HG03354 (cell line): ENCODE data around the gene BCLAF3.

Source experiments
- ATAC-seq: cut with Tn5 transposase; IDR thresholded peaks from one replicate; pipeline ENCODE4 v1.9.1; 2021; ENCODE audit warnings: mild to moderate bottlenecking; ENCODE audit not compliant: unreplicated experiment, poor library complexity, severe bottlenecking

Gene BCLAF3

GRCh38 chrX:19990556-19991349 lies at the start of gene BCLAF3:
Gene BCLAF3, minus strand, starts transcription at chrX:19991061. Its CDS starts 20,797 bp downstream, at chrX:19970264.
- ATAC-seq = peak; percentile 94

DNA sequence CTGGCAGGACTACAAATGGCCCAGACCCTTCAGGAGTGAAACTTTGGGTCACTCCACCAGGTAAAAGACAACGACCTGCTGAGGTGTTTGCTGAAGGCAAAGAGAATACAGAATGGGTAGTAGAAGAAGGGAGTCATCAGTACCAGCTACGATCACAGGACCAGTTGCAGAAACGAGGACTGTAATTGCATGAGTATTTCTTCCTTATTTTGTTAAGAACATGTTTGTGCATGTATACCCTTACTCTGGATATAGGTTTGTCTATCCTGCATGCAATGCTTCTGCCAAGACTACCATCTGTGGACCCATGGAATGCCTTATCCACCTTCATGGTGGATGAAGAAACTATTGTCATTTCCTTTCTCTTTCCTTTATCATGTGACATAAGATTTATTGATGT lies 48.1 kb upstream of the BCLAF3 start:
- ATAC-seq = no peak

GRCh38 chrX:20037186-20037585 lies 46.3 kb upstream of the BCLAF3 start:
- no peak for ATAC-seq

DNA sequence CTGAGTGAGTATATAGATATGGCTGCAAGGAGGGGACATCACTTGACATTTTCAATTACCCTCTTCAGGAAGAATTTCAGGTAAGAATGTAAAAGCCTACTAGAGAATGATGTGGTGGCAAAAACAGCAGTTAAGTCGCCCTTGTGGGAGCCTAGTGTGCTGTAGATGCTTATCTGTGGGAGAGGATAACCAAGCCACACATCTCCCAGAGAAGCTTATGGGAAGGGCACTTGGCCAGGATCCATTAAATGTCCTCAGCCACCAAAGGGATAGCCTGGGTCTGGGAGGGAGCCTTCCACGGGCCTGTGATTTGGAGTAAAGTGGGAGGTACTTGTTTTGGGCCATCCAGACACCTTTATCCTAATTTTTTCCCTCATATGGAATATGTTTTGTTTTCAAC lies 41.3 kb upstream of the BCLAF3 start:
- no peak for ATAC-seq

DNA sequence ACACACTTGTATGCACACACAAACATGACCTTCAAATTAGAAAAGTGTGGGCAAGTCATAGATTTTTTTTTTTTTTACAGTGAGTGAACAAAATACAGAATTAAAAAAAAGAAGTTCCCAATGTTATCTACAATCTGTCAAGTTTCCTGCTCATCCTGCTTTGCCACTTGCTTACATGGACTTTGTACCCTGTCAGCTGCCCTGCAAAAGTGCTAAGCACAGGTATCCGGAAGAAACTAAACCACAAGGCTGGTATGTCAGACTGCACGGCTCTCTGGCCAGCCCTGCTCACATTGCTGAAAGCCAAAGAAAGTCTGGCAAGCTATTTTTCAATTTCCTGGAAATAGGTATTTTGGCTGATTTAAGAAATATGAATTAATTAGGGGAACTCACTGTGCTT lies 38.9 kb upstream of the BCLAF3 start:
- ATAC-seq = no peak

DNA sequence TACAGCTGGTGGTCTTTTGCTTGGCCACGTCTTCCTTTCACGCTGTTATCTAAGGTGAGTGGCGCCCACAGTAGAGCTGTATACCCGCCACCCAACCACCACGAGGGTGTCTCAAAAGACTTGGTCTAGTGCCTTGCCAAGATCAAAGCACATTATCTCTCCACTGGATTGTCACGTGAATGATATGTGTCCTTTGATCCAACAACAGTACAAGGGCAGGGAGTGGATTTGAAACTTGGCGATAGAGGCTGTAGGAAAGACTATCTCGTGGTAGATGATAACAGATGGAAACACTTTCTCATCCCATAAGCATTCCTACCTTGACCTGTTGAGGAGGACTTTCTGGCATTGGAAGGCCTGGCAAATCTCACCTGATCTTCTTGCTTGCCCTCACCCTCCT lies 37.7 kb upstream of the BCLAF3 start:
- ATAC-seq = no peak

DNA sequence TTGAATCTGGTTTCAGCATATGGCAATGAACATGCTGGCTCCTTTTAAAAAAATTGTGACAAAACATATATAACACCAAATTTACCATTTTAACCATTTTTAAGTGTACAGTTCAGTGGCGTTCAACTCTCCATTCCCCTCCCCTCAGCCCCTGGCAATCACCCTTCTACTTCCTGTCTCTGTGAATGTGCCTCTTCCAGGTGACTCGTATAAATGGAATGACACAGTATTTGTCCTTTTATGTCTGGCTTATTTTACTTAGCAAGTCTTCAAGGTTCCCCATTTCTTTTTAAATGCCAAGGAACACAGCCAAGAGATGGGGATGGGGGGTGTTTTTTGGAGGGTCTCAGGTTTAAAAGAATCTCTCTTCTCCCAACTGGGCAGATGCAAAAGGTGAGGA lies 35.4 kb upstream of the BCLAF3 start:
- ATAC-seq = no peak

GRCh38 chrX:20019672-20020365 lies 29.0 kb upstream of the BCLAF3 start:
- ATAC-seq = no peak

DNA sequence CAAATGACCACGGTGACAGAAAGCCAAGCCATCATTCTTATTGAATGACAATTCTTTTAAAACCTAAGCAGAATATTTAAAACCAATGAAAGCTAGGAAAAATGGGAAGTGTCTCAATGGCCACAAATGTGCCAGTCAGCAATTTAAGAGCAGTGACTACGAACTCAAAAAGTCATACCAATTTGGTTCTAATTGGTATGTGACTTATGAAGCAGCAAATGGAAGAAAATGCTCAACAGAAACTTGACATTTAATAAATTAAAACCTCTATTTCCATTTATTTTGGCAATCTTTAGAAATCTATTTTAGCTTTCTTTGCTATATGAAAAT lies 25.7 kb upstream of the BCLAF3 start:
- ATAC-seq = no peak

- no peak for ATAC-seq
Measured at GRCh38 chrX:20015945-20016615, 25.2 kb upstream of the BCLAF3 start.

GRCh38 chrX:20015422-20015821 lies 24.6 kb upstream of the BCLAF3 start:
- peak; percentile 73 for ATAC-seq

DNA sequence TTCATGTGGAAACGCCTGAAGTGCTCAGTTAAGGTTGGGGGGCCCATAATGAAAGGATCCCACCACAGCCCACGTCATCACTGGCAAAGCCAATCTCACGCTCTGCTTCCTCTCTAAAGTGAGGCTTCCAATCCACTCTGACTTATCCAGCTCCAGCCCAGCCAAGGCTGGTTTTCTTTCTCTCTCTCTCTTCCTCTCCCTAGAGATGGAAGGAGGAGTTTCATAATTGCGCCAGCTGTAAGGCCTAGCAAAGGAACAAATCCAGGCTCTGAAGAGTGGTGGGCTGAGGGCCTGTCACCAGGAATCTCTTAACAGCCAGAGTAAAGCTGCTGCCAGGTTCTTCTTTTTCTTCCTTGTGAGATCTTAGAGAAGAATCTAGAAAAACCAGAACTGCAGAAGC lies 20.7 kb upstream of the BCLAF3 start:
- no peak for ATAC-seq

DNA sequence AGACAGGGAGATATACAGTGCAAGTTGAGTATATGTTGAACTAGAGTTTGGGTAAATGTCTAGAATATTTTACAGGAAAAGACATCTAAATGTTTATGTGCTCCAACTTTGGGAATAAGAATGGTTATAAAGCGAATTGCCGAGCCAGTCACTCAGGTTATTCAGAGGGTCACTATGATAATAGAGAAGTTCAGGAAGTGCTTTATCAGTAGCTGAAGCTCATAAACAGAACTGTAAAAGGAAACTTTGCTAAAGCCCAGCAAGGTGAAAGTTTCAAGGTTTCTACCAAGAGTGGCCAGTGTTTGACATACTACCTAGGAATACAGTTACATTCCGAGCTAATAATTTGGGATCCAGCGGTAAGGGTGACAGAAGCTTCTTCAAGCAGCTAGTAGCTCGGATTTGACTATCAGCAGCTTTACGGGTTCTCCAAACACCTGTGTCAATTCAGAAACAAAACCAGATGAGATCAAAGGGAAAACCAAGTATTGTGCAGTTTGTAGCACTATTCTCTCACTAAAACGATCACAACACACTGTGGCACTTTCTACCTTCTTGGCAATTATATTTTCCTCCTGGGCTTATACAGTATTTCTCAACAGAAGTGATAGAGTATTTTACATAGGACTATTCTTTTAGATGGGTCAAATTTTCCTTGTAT lies 17.2 kb upstream of the BCLAF3 start:
- no peak for ATAC-seq

GRCh38 chrX:20005883-20006282 lies 15.0 kb upstream of the BCLAF3 start:
- no peak for ATAC-seq

- no peak for ATAC-seq
Measured at GRCh38 chrX:20001588-20001987, 10.7 kb upstream of the BCLAF3 start.

- no peak for ATAC-seq
Measured at GRCh38 chrX:19991350-19991718, 473 bp upstream of the BCLAF3 start.

DNA sequence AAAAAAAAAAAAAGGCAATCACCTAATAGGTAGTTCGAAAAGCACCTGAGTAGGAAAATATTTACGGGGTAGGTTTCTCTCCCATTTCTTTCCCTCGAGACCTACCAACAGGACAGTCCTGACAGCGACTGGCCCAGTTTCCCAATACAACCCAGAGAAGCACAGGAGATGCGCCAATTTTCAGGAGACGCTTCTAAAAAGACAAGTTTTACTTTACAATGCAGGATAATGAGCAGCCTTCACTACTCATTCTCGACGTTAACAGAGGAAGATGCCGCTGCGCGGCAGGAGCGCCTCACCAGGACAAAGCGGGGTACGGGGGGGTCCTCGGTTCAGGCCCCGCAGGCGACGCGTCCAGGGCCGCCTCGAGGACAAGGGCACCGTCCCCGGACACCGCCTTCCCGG lies 708 bp downstream of the BCLAF3 start:
- peak; percentile 29 for ATAC-seq

DNA sequence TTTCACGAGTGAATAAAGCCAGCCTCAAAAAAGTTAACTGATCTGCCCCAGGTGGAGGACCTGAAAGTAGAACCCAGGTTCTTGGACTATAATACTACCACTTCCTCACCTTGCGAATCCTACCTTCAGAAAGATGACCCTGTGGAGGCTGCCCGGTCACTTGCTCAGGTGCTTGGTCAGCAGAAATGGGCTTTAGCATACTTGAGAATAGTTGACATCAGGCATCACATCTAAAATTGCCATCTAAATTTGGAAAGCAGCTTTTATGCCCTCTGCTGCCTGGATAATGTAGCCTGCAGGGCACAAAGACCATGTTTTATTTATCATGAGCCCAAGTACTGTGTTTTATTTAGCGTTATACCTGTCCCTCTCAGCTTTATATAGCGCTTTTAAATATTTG lies 3.0 kb downstream of the BCLAF3 start:
- no peak for ATAC-seq

GRCh38 chrX:19986531-19986930 lies 4.3 kb downstream of the BCLAF3 start:
- no peak for ATAC-seq

- ATAC-seq = no peak
Measured at GRCh38 chrX:19981947-19982346, 8.9 kb downstream of the BCLAF3 start.

- no peak for ATAC-seq
Measured at GRCh38 chrX:19975845-19976244, 15.0 kb downstream of the BCLAF3 start.
